Urinary bladder (tissue), 4 donors: ENCODE data around the gene EHMT2. TPM values are rescaled to one million over a fixed set of nuclear protein-coding genes. Genes with fewer than 3 reads are reported as not detected.
"Not testable (repeated sequence)": the region's sequence is repeated elsewhere in the genome, so short reads cannot be mapped to it uniquely, and the experiment has no call there.

Experiments
- DNase-seq: peaks from one replicate; pipeline ENCODE4 v3.0.0-alpha.2; 2015; ENCODE audit errors: extremely low spot score
- H3K27ac ChIP-seq: one replicate; pipeline ENCODE4 v1.5.1; 2013; ENCODE audit warnings: low read depth, mild to moderate bottlenecking, moderate library complexity
- H3K36me3 ChIP-seq: one replicate; pipeline ENCODE4 v1.6.1; 2013; ENCODE audit warnings: mild to moderate bottlenecking, moderate library complexity; ENCODE audit not compliant: insufficient read depth
- H3K4me1 ChIP-seq: one replicate; pipeline ENCODE4 v1.6.1; 2013; ENCODE audit warnings: mild to moderate bottlenecking, moderate library complexity; ENCODE audit not compliant: insufficient read depth
- H3K4me3 ChIP-seq: one replicate; pipeline ENCODE4 v1.5.1; 2013; ENCODE audit warnings: low read depth, low read length
- WGBS: extraction: QIAGEN DNeasy Blood & Tissue Kit; methylation state at CpG from one replicate; pipeline ENCODE4 v1.1.7; 2013; 5-methylcytosine and 5-hydroxymethylcytosine counted together
- polyA plus RNA-seq: library from polyadenylated mRNA; stranded (reverse); fragments of 200-250 nt; gene quantifications from one replicate; pipeline ENCODE4 v1.2.3, GENCODE V29; 2013
- total RNA-seq: library from RNA; depleted of rRNA; stranded (reverse); fragments of >200 nt; gene quantifications from one replicate; pipeline ENCODE4 v1.2.3, GENCODE V29; 2014
- donor health status: healthy with polysubstance abuse.
- donor health status: healthy.

The EHMT2 gene
- total and polyA plus RNA-seq, 2 donors: 33.1 to 45.5 TPM

GRCh38 chr6:31879143-31879542, 18.4 kb downstream of the EHMT2 start:
- no peak overlapping the region for H3K4me3 ChIP-seq
- 68% methylated on average over 13 of the region's 13 CpGs for WGBS
- no peak overlapping the region for H3K27ac ChIP-seq
- H3K36me3 ChIP-seq: peaks cover 6% of the 10 kb centered on the region
- no peaks in the 10 kb centered on the region for H3K4me1 ChIP-seq
- no peak for DNase-seq

- H3K27ac ChIP-seq: peak within 1 kb of the TSS; percentile 44
- H3K4me1 ChIP-seq: no peaks in the 10 kb centered on the region
- no peak for DNase-seq
- H3K36me3 ChIP-seq: peaks cover 6% of the 10 kb centered on the region
- 43% methylated on average over 18 of the region's 18 CpGs for WGBS
- no peak within 1 kb of the TSS for H3K4me3 ChIP-seq
Measured at GRCh38 chr6:31878726-31879125, 18.8 kb downstream of the EHMT2 start, which contains the start of gene SLC44A4. Gene SLC44A4, minus strand, starts transcription at chr6:31878997. Its CDS starts 17 bp downstream, at chr6:31878980.

GRCh38 chr6:31878222-31878621, 19.3 kb downstream of the EHMT2 start:
- peaks cover 6% of the 10 kb centered on the region for H3K36me3 ChIP-seq
- no peak overlapping the region for H3K4me3 ChIP-seq
- H3K4me1 ChIP-seq: no peaks in the 10 kb centered on the region
- no peak for DNase-seq
- H3K27ac ChIP-seq: peak overlapping the region; percentile 44
- 72% methylated on average over 3 of the region's 3 CpGs for WGBS

- no peak overlapping the region for H3K4me3 ChIP-seq
- H3K4me1 ChIP-seq: no peaks in the 10 kb centered on the region
- peaks cover 5% of the 10 kb centered on the region for H3K36me3 ChIP-seq
- no peak overlapping the region for H3K27ac ChIP-seq
- 70% methylated on average over 10 of the region's 10 CpGs for WGBS
- no peak for DNase-seq
Measured at GRCh38 chr6:31877651-31878161, 19.8 kb downstream of the EHMT2 start.

GRCh38 chr6:31877125-31877650, 20.3 kb downstream of the EHMT2 start:
- Histone ChIP-seq H3K4me1 (no peaks in the 10 kb centered on the region), H3K36me3 (peaks cover 2% of the 10 kb centered on the region), H3K27ac (peak overlapping the region; percentile 64), H3K4me3 (no peak overlapping the region)
- no peak for DNase-seq
- WGBS: 66% methylated on average over 3 of the region's 3 CpGs

- Histone ChIP-seq H3K36me3 (peaks cover 2% of the 10 kb centered on the region), H3K27ac (no peak overlapping the region), H3K4me3 (no peak overlapping the region), H3K4me1 (no peaks in the 10 kb centered on the region)
- DNase-seq: no peak
- 90% methylated on average over 7 of the region's 7 CpGs for WGBS
Measured at GRCh38 chr6:31876357-31876756, 21.1 kb downstream of the EHMT2 start.

GRCh38 chr6:31875877-31876276, 21.6 kb downstream of the EHMT2 start:
- H3K4me1 ChIP-seq: no peaks in the 10 kb centered on the region
- H3K27ac ChIP-seq: no peak overlapping the region
- H3K36me3 ChIP-seq: peaks cover 2% of the 10 kb centered on the region
- no peak overlapping the region for H3K4me3 ChIP-seq
- DNase-seq: no peak
- 69% methylated on average over 5 of the region's 5 CpGs for WGBS

- DNase-seq: no peak
- WGBS: 54% methylated on average over 5 of the region's 5 CpGs
- Histone ChIP-seq H3K4me1 (no peaks in the 10 kb centered on the region), H3K36me3 (no peaks in the 10 kb centered on the region), H3K4me3 (no peak overlapping the region), H3K27ac (no peak overlapping the region)
Measured at GRCh38 chr6:31874836-31875572, 22.5 kb downstream of the EHMT2 start.

- DNase-seq: no peak
- Histone ChIP-seq H3K36me3 (no peaks in the 10 kb centered on the region), H3K4me3 (no peak overlapping the region), H3K27ac (peak overlapping the region; percentile 12), H3K4me1 (no peaks in the 10 kb centered on the region)
- 63% methylated on average over 4 of the region's 4 CpGs for WGBS
Measured at GRCh38 chr6:31874084-31874670, 23.3 kb downstream of the EHMT2 start.

GRCh38 chr6:31871046-31871659, 26.3 kb downstream of the EHMT2 start:
- Histone ChIP-seq H3K4me1 (no peaks in the 10 kb centered on the region), H3K36me3 (no peaks in the 10 kb centered on the region), H3K4me3 (no peak overlapping the region), H3K27ac (no peak overlapping the region)
- WGBS: 48% methylated on average over 9 of the region's 9 CpGs
- no peak for DNase-seq

GRCh38 chr6:31870385-31870921, 27.0 kb downstream of the EHMT2 start:
- H3K4me3 ChIP-seq: no peak overlapping the region
- WGBS: 65% methylated on average over 16 of the region's 16 CpGs
- DNase-seq: no peak
- H3K36me3 ChIP-seq: no peaks in the 10 kb centered on the region
- no peaks in the 10 kb centered on the region for H3K4me1 ChIP-seq
- no peak overlapping the region for H3K27ac ChIP-seq

GRCh38 chr6:31869343-31869742, 28.2 kb downstream of the EHMT2 start:
- DNase-seq: no peak
- 81% methylated on average over 8 of the region's 8 CpGs for WGBS
- no peaks in the 10 kb centered on the region for H3K4me1 ChIP-seq

GRCh38 chr6:31868658-31868971, 28.9 kb downstream of the EHMT2 start:
- not testable (repeated sequence) for H3K4me1 ChIP-seq, H3K4me3 ChIP-seq, H3K36me3 ChIP-seq, H3K27ac ChIP-seq, DNase-seq
- WGBS: 90% methylated on average over 1 of the region's 1 CpG

More at GRCh38 chr6:31869343-31869742, 28.2 kb downstream of the EHMT2 start:
- Histone ChIP-seq H3K36me3 (no peaks in the 10 kb centered on the region), H3K4me3 (no peak overlapping the region), H3K27ac (no peak overlapping the region)
